HG02884 (cell line): Measurements from ENCODE around the gene UQCRQ.

ENCODE experiments used
- ATAC-seq: cut with Tn5 transposase; IDR thresholded peaks from one replicate; pipeline ENCODE4 v1.9.1; 2021; ENCODE audit warnings: mild to moderate bottlenecking, moderate library complexity; ENCODE audit not compliant: unreplicated experiment

The UQCRQ gene

DNA sequence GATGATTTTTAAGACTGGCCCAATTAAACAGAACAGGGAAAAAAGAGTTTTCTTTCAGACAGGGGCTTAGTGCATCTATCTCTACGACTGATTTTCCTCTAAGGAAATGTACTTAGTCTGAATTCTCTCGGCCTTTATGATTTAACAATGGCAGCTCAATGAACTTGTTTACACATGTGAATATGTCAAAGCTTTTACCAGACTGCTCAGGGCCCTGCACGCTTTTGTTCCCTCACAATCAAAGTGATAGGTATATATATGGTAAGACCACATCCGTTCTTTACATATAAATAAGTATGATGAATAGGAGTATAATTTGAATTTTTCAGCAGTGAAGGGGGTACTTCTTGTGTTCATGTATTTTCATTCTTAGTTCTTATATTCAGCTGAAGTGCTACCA is 34.6 kb downstream of the UQCRQ start:
- no peak for ATAC-seq

DNA sequence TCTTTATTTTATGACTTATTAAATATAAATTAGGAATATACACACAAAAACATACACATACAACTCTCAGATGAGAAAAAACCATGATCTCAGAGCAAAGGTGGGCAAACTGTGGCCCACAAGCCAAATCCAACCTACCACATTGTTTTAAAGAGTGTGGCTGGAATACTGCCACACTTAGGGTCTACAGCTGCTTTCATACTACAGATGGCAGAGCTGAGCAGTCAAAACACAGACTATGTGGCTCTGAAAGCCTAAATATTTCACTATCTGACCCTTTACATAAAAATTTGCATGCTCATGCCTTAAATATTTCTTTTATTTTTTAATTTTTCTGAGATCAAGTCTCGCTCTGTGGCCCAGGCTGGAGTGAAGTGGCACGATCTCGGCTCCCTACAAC is 35.3 kb downstream of the UQCRQ start:
- no peak for ATAC-seq

DNA sequence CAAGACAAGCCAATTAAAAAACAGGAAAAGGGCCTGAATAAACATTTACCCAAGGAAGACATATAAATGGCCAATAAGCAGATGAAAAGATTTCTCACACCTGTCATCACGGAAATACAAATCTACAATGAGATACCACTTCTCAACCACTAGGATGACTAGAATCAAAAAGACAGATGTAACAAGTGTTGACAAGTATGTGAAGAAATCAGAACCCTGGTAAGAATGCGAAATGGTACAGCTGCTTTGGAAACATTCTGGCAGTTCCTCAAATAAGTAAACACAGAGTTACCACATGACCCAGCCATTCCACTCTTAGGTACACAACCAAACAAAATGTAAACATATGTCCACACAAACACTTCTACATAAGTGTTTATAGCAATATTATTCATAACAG is 39.5 kb downstream of the UQCRQ start:
- no peak for ATAC-seq

DNA sequence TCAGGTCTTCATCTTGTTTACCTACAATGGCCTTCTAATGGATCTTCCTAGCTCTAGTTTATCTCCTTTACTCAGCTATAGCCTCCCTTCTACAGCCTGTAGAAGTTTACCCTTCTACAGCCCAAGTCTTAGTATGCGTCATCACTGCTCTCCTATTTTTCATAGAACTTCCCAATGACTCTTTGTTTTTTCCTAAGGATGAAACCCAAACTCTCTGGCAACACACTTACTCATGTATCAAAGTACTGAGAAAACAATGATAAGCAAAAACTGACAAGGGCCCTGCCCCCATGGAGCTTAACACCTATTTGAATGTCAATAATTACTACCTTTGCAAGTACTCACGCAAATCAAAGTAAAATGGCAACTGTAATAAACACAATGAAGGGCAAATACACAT is 40.7 kb downstream of the UQCRQ start:
- ATAC-seq: no peak

DNA sequence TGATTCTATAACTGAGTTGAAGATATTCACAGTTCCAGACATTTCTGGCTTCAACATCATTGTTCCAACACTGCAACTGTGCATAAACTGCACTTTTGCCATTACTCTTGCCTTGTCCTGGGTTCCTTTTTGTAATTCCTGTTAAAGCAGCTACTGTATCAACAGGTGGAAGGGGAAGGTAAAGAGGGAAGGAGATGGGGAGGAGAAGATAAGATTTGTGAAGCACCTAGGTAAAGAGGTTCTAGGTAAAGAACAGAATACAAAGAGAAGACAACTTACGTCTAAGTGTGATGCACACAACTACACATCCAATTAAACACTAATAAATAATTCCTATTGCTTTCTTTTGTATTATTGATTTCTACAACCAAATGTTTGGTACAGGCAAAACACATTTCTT is 43.3 kb downstream of the UQCRQ start:
- ATAC-seq: no peak

DNA sequence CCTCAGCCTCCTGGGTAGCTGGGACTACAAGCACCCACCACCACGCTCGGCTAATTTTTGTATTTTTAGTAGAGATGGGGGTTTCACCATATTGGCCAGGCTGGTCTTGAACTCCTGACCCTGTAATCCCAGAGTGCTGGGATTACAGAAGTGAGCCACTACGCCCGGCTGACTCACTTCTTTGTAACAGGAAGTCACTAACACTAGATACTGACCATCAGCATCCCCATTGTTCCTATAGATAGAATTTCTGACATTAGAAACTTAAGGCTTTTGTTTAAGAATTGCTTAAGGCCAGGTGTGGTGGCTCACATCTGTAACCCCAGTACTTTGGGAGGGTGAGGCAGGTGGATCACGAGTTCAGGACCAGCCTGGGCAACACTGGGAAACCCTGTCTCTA is 49.2 kb downstream of the UQCRQ start:
- no peak for ATAC-seq

DNA sequence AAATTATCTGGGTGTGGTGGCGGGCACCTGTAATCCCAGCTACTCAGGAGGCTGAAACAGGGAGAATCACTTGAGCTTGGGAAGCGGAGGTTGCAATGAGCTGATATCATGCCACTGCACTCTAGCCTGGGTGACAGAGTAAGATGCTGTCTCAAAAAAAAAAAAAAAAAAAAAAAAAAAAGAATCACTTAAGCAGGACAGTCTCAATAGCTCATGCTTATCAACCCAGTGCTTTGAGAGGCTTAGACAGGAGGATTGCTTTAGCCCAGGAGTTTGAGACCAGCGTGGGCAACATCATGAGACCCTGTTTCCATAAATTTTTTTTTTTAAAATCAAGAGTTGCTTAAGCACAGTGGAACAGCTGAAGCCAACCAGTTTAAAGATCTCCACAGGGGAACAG is 49.6 kb downstream of the UQCRQ start:
- no peak for ATAC-seq
